Fibroblast of lung (primary cell): ENCODE data around the gene CNKSR2.

ENCODE experiments used
- CTCF ChIP-seq, 2 donors: IDR thresholded peaks in 1 of 2; conservative IDR thresholded peaks in 1 of 2; 1 replicate in 1 of 2; 2 replicates in 1 of 2; pipeline ENCODE4 v1.5.1; 2011 to 2012; ENCODE audit warnings: low read length in 2 of 2, control low read depth in 1 of 2, inconsistent platforms in 1 of 2, low read depth in 1 of 2, mild to moderate bottlenecking in 1 of 2
- EZH2 ChIP-seq: IDR thresholded peaks from 2 replicates; pipeline ENCODE4 v1.5.1; 2012; ENCODE audit warnings: low read length, control low read depth, mild to moderate bottlenecking; ENCODE audit errors: missing control alignments

DNA sequence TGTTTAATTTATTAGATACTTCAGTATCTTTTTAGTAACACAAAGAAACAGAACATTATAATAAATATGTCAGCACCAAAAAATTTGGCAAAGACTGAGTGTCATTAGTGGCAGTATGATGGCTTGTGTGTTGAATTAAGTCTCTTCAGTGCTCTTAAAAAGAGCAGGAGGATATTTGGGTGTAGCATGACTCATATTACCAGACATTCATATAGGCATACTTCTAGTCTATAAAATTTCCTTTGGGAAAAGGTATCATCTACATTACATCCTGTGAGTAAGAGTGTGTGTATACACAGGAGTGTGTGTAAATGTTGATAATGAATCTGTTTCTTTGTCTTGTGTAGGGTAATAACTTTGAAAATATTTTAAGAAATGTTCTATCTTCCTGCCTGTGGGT is 135.7 kb downstream of the CNKSR2 start:
- TF ChIP-seq CTCF (conservative IDR thresholded peaks at IDR 0.05 in 1 of 2, IDR thresholded peaks at IDR 0.05 in 1 of 2; ENCODE audit: low read depth in 1 of 2, low read length in 2 of 2) (no peak), EZH2 (no peak)
